Measurements from ENCODE around the gene ACP2. TPM values are rescaled to one million over a fixed set of nuclear protein-coding genes. Genes with fewer than 3 reads are reported as not detected.
"Not testable (repeated sequence)": the region's sequence is repeated elsewhere in the genome, so short reads cannot be mapped to it uniquely, and the experiment has no call there.

ACP2 gene
- polyA plus RNA-seq, 4 donors: 52.2 to 57.9 (median 57.2) TPM

DNA sequence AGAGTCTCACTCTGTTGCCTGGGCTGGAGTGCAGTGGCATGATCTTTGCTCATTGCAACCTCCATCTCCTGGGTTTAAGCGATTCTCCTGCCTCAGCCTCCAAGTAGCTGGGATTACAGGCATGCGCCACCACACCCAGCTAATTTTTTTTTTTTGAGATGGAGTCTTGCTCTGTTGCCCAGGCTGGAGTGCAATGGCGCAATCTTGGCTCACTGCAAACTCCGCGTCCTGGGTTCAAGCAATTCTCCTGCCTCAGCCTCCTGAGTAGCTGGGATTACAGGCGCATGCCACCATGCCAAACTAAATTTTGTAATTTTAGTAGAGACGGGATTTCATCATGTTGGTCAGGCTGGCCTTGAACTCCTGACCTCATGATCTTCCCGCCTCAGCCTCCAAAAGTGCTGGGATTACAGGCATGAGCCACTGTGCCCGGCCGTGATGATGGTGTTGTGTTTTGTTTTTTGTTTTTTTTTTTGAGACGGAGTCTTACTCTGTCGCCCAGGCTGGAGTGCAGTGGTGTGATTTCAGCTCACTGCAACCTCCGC is 40.5 kb downstream of the ACP2 start:
- not testable (repeated sequence) for DNase-seq (ENCODE audit: low read depth in 4 of 4, low spot score in 2 of 4)

DNA sequence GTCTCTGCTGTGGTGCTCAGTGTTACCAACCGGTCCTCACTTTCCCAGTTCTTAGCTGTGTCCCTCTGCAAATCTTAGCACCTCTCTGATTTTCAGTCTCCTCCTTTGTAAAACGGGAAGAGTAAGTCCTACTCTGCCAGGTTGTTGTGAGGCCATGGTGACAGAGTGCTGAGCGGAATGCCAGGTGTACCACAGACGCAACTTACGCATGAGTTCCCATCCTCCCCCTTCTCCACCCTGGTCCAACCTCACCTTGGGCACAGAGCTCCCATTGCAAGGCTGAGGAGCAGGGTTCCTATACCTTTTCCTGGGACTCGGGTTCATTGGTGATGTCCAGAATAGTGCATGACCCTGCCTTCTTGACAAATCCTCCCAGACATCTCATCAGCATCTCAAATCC is 41.2 kb downstream of the ACP2 start:
- DNase-seq (ENCODE audit: low read depth in 4 of 4, low spot score in 2 of 4): no peak

DNA sequence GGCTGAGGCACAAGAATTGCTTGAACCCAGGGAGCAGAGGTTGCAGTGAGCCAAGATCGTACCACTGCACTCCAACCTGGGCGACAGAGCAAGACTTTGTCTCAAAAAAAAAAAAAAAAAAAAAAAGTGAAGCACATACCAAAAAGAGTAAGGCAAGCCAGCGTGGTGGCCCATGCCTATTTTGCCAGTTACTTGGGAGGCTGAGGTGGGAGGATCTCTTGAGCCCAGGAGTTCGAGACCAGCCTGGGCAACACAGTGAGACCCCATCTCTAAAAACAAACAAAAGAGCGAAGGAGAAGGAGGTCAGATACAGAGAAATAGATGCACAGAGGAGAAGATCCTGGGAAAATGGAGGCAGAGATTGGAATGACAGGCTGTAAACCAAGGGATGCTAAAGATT is 42.0 kb downstream of the ACP2 start:
- DNase-seq (ENCODE audit: low read depth in 4 of 4, low spot score in 2 of 4): not testable (repeated sequence)

DNA sequence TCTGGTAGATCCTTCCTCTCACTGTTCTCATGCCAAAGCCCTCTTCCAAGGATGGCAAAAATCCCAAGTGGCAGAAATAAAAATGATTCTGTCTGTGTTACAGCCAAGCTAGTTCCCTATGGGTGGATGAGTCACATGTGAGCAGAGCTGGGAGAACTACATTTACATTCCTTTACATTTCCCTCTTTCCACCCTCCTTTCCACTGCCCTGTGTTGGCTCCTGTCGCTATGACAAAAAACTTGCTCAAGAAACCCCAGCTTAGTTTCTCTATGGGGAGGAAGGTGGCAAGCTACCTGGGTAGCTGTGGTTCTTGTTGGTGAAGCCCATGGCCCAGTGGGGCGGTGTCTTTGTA is 44.0 kb downstream of the ACP2 start:
- DNase-seq (ENCODE audit: low read depth in 4 of 4, low spot score in 2 of 4): no peak

GRCh38 chr11:47202576-47202975 is 46.0 kb downstream of the ACP2 start:
- no peak for DNase-seq (ENCODE audit: low read depth in 4 of 4, low spot score in 2 of 4)

DNA sequence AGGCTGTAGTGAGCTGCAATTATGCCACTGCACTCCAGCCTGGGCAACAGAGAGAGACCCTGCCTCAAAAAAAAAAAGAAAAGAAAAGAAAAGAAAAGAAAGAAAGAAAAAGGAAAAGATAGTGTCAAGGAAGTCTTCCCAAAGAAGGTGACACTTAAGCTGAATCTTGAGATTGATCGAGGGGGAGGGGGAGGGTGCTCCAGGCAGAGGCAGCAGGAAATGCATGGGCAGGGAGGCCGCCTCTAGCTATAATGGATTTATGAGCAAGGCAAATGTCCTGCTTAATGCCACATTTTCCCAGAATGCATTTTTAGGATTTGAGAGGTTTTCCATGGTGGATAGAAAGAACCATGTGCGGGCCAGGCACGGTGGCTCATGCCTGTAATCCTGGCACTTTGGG is 47.6 kb downstream of the ACP2 start:
- DNase-seq (ENCODE audit: low read depth in 4 of 4, low spot score in 2 of 4): no peak

DNA sequence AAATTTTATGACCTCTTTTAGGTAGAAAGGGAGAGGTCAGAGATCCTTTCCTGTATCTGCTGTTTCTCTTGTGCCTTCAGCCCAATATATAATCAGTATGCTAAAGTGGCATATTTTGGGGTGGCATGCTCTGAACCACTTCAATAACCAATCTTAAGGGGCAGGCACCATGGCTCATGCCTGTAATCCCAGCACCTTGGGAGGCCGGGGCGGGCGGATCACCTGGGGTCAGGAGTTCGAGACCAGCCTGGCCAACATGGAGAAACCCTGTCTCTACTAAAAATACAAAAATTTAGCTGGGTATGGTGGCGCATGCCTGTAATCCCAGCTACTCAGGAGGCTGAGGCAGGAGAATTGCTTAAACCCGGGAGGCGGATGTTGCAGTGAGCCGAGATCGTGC is 50.5 kb downstream of the ACP2 start:
- DNase-seq (ENCODE audit: low read depth in 4 of 4, low spot score in 2 of 4): not testable (repeated sequence)

DNA sequence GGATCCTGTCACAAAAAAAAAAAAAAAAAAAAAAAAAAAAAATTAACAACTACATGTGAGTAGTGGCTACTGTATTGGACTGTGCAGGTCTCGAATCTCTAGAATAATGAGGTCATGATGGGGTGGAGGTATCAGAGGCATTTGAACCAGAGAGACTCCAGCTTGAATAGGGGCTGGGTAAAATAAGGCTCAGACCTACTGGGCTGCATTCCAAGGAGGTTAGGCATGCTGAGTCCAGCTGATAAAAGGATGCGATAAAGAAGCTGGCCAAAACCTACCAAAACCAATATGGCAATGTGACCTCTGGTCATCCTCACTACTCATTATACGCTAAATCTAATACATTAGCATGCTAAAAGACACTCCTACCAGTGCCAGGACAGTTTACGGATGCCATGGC is 56.5 kb downstream of the ACP2 start:
- no peak for DNase-seq (ENCODE audit: low read depth in 4 of 4, low spot score in 2 of 4)

- not testable (repeated sequence) for DNase-seq (ENCODE audit: low read depth in 4 of 4, low spot score in 2 of 4)
Observed at GRCh38 chr11:47191137-47191536, 57.5 kb downstream of the ACP2 start.

Other genes with a start within 250 kb of the ACP2 start
- 10 to 100 TPM; 79.5 to 95.9 (median 87.1) TPM for gene ARFGAP2, start 71.9 kb downstream of the ACP2 start, polyA plus RNA-seq (ENCODE audit: insufficient read length in 4 of 4)
- 10 to 100 TPM; 31.9 to 39.7 (median 34.5) TPM for gene PACSIN3, start 62.4 kb downstream of the ACP2 start, polyA plus RNA-seq (ENCODE audit: insufficient read length in 4 of 4)
- gene DDB2, start 33.8 kb downstream of the ACP2 start, polyA plus RNA-seq (ENCODE audit: insufficient read length in 4 of 4): 10 to 100 TPM; 20.2 to 29.5 (median 23.6) TPM
- gene NR1H3, start 9.2 kb upstream of the ACP2 start, polyA plus RNA-seq (ENCODE audit: insufficient read length in 4 of 4): 10 to 100 TPM; 39.5 to 48.7 (median 41.4) TPM
- gene MADD, start 21.3 kb upstream of the ACP2 start, polyA plus RNA-seq (ENCODE audit: insufficient read length in 4 of 4): 10 to 100 TPM; 35.2 to 60.2 (median 46.6) TPM
- under 1 TPM in 3 of 4 donors, not detected in 1; 0.05 to 0.14 (median 0.08) TPM for gene MYBPC3, start 103.9 kb upstream of the ACP2 start, polyA plus RNA-seq (ENCODE audit: insufficient read length in 4 of 4)
- gene SPI1, start 129.7 kb upstream of the ACP2 start, polyA plus RNA-seq (ENCODE audit: insufficient read length in 4 of 4): 1 to 10 TPM; 3.0 to 6.7 (median 4.8) TPM
- gene SLC39A13, start 159.8 kb upstream of the ACP2 start, polyA plus RNA-seq (ENCODE audit: insufficient read length in 4 of 4): 10 to 100 TPM; 42.7 to 75.5 (median 65.3) TPM
- 100 to 1,000 TPM; 126 to 176 (median 155) TPM for gene PSMC3, start 177.6 kb upstream of the ACP2 start, polyA plus RNA-seq (ENCODE audit: insufficient read length in 4 of 4)
- gene RAPSN, start 200.3 kb upstream of the ACP2 start, polyA plus RNA-seq (ENCODE audit: insufficient read length in 4 of 4): under 1 TPM in 3 of 4 donors, not detected in 1; 0.10 to 0.30 (median 0.21) TPM